ENCODE results near the gene DPP10. TPM values are rescaled to one million over a fixed set of nuclear protein-coding genes. Genes with fewer than 3 reads are reported as not detected.
A peak's percentile ranks its signal among the peaks of the same experiment; 100 is the strongest.

DPP10 gene
- total RNA-seq, 1 donor from 2014 or later, result 15.1 TPM

GRCh38 chr2:115199966-115200365, 757.5 kb downstream of the DPP10 start:
- H3K36me3 Mint-ChIP-seq (ENCODE audit: unreplicated experiment), result no peaks in the 10 kb centered on the region
- no peaks in the 10 kb centered on the region for H3K9me3 Mint-ChIP-seq (ENCODE audit: unreplicated experiment)
- peaks cover 16% of the 10 kb centered on the region for H3K4me1 Mint-ChIP-seq (ENCODE audit: low read depth, unreplicated experiment)
- H3K27ac Mint-ChIP-seq (ENCODE audit: unreplicated experiment), result peak overlapping the region; percentile 18
- TF ChIP-seq, protein P1, sequence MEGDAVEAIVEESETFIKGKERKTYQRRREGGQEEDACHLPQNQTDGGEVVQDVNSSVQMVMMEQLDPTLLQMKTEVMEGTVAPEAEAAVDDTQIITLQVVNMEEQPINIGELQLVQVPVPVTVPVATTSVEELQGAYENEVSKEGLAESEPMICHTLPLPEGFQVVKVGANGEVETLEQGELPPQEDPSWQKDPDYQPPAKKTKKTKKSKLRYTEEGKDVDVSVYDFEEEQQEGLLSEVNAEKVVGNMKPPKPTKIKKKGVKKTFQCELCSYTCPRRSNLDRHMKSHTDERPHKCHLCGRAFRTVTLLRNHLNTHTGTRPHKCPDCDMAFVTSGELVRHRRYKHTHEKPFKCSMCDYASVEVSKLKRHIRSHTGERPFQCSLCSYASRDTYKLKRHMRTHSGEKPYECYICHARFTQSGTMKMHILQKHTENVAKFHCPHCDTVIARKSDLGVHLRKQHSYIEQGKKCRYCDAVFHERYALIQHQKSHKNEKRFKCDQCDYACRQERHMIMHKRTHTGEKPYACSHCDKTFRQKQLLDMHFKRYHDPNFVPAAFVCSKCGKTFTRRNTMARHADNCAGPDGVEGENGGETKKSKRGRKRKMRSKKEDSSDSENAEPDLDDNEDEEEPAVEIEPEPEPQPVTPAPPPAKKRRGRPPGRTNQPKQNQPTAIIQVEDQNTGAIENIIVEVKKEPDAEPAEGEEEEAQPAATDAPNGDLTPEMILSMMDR (IDR thresholded peaks at IDR 0.05; ENCODE audit: partially characterized antibody, unreplicated experiment), result no peak
- no peaks in the 10 kb centered on the region for H3K27me3 Mint-ChIP-seq (ENCODE audit: unreplicated experiment)
- no peak overlapping the region for H3K4me3 Mint-ChIP-seq (ENCODE audit: unreplicated experiment)
- no peak for DNase-seq

GRCh38 chr2:115201386-115201785, 758.9 kb downstream of the DPP10 start:
- Mint-ChIP-seq H3K4me3 (ENCODE audit: unreplicated experiment) (no peak overlapping the region), H3K36me3 (ENCODE audit: unreplicated experiment) (no peaks in the 10 kb centered on the region), H3K27ac (ENCODE audit: unreplicated experiment) (no peak overlapping the region), H3K27me3 (ENCODE audit: unreplicated experiment) (no peaks in the 10 kb centered on the region), H3K4me1 (ENCODE audit: low read depth, unreplicated experiment) (peaks cover 16% of the 10 kb centered on the region), H3K9me3 (ENCODE audit: unreplicated experiment) (no peaks in the 10 kb centered on the region)
- TF ChIP-seq, protein P1 (IDR thresholded peaks at IDR 0.05; ENCODE audit: partially characterized antibody, unreplicated experiment), result no peak
- DNase-seq, result no peak

DNA sequence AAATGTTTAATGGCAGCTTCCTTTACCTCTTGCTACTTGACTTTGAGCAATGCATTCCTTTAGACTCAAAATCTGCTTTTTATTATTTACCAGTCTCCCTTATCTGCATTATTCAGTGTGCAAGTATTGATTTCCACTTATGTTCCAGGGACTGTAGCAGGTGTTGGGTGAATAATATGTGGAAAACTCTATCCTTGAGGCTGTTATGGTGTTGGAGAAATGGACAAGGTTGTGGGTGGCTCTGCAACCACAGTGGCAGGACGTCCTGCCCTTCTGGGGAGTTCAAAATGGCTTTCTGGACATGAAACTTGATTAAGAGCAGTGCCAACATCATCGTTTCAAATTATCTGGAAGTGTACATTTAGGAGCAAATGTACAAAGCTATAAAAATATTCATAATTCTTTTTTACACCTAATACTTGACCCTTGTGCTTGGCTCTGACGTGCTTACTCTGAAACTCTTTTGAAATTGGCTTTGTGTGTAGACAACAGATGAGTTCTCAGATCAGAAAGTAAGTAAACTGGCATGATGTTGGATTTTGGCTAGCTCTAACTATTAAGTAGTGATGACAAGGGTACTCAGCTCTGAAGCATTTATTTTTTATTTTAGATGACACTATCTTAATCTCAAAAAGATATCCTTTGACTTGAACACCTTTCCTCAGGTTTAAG, 766.2 kb downstream of the DPP10 start:
- Mint-ChIP-seq H3K9me3 (ENCODE audit: unreplicated experiment) (peaks cover 1% of the 10 kb centered on the region), H3K36me3 (ENCODE audit: unreplicated experiment) (no peaks in the 10 kb centered on the region), H3K27ac (ENCODE audit: unreplicated experiment) (no peak overlapping the region), H3K4me1 (ENCODE audit: low read depth, unreplicated experiment) (peaks cover 6% of the 10 kb centered on the region), H3K4me3 (ENCODE audit: unreplicated experiment) (no peak overlapping the region), H3K27me3 (ENCODE audit: unreplicated experiment) (no peaks in the 10 kb centered on the region)
- DNase-seq, result no peak
- TF ChIP-seq, protein P1 (IDR thresholded peaks at IDR 0.05; ENCODE audit: partially characterized antibody, unreplicated experiment), result no peak

DNA sequence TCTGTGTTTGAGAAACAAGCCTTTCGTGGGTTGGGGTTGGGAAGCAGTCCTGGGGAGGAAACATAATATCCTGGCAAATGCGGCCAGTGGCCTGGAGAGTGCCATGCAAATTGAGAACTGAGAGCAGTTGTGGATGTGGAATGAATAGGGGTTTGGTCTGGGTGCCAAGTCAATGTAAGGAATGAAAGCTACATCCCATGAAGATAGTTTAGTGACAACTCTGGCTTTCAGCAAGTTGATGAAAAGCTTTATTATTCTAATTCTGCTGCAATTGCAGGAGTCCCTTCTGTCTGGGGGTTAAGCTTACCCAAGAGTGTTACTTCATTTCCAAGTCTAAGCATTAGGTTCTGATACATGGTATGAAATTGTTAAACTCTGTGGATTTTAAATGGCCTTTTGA, 771.6 kb downstream of the DPP10 start:
- Mint-ChIP-seq H3K4me1 (ENCODE audit: low read depth, unreplicated experiment) (no peaks in the 10 kb centered on the region), H3K27me3 (ENCODE audit: unreplicated experiment) (no peaks in the 10 kb centered on the region), H3K4me3 (ENCODE audit: unreplicated experiment) (no peak overlapping the region), H3K27ac (ENCODE audit: unreplicated experiment) (no peak overlapping the region), H3K36me3 (ENCODE audit: unreplicated experiment) (no peaks in the 10 kb centered on the region), H3K9me3 (ENCODE audit: unreplicated experiment) (peaks cover 1% of the 10 kb centered on the region)
- TF ChIP-seq, protein P1 (IDR thresholded peaks at IDR 0.05; ENCODE audit: partially characterized antibody, unreplicated experiment), result no peak
- no peak for DNase-seq

DNA sequence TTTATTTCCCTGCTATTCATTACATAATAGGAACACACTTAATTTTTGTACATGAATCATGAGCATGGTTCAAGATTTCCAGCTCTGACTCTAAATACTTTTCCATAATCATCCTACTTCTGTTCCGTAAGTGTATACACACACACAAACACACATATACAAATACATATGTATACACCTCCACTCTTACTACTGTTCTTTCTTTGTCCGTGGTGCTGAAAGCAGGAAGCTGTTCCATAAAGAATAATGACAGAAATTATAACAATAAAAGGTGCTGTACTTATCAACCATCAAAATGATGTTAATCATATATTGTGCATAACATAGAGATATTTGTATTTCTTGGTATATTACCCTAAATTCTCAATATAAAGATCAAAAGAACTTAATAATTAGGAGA, 776.9 kb downstream of the DPP10 start:
- no peak overlapping the region for H3K4me3 Mint-ChIP-seq (ENCODE audit: unreplicated experiment)
- no peaks in the 10 kb centered on the region for H3K36me3 Mint-ChIP-seq (ENCODE audit: unreplicated experiment)
- no peak overlapping the region for H3K27ac Mint-ChIP-seq (ENCODE audit: unreplicated experiment)
- no peak for DNase-seq
- H3K9me3 Mint-ChIP-seq (ENCODE audit: unreplicated experiment), result peaks cover 1% of the 10 kb centered on the region
- H3K27me3 Mint-ChIP-seq (ENCODE audit: unreplicated experiment), result no peaks in the 10 kb centered on the region
- H3K4me1 Mint-ChIP-seq (ENCODE audit: low read depth, unreplicated experiment), result no peaks in the 10 kb centered on the region
- TF ChIP-seq, protein P1 (IDR thresholded peaks at IDR 0.05; ENCODE audit: partially characterized antibody, unreplicated experiment), result no peak
